ENCODE measurements around the gene TBKBP1.
A peak's percentile ranks its signal among the peaks of the same experiment; 100 is the strongest.
"Not testable (repeated sequence)": the region's sequence is repeated elsewhere in the genome, so short reads cannot be mapped to it uniquely, and the experiment has no call there.

Gene TBKBP1

DNA sequence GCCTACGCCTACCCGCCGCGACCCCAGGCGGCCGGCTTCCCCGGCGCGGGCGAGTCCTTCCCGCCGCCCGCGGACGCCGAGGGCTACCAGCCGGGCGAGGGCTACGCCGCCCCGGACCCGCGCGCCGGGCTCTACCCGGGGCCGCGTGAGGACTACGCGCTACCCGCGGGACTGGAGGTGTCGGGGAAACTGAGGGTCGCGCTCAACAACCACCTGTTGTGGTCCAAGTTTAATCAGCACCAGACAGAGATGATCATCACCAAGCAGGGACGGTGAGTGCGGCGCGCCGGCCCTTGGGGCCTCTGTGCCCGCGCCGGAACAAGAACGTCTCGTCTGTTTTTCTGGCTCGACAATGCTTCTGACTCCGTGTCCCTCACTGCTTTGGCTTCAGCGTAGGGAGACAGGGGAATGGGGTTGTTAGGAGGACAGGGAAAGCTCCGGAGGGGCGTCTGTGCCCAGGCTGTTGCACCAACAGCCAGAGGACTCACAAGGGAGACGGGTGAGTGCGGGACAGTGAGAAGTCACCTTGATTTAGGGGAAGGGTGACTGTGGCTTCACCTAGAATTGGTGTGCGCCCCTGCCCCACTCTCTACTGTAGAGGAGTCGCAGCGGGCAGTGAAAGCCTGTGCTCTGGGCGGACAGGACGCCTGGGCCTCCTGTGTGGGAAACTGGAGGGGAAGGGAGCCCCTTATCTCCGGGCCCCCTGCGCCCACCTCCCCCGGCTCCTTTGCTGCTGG, 39.9 kb downstream of the TBKBP1 start:
- DNase-seq, result no peak

- DNase-seq, result no peak
Observed at GRCh38 chr17:47735139-47735464, 41.1 kb downstream of the TBKBP1 start.

DNA sequence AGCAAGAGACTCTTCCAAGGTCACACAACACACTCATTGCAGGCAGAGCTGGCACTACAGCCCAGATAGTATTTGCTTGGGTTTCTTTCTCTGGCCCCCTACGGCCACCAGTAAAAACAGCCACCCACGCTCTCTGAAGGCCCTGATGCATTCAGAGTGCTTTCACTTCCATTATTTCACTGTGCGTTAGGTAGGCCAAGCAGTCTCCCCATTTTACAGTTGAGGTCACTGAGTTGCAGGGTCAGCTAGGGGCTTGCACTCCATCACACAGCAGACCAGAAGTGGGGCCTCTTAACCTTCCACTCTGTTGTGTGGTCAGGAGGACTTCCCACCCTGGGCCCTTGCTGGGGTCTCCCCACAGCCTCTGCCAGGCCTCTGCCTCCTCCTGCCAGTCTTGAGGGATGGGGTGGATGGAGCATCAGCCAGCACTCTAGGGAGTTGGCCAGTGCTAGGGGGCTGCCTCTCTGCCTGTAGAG, 41.6 kb downstream of the TBKBP1 start:
- no peak for DNase-seq

DNA sequence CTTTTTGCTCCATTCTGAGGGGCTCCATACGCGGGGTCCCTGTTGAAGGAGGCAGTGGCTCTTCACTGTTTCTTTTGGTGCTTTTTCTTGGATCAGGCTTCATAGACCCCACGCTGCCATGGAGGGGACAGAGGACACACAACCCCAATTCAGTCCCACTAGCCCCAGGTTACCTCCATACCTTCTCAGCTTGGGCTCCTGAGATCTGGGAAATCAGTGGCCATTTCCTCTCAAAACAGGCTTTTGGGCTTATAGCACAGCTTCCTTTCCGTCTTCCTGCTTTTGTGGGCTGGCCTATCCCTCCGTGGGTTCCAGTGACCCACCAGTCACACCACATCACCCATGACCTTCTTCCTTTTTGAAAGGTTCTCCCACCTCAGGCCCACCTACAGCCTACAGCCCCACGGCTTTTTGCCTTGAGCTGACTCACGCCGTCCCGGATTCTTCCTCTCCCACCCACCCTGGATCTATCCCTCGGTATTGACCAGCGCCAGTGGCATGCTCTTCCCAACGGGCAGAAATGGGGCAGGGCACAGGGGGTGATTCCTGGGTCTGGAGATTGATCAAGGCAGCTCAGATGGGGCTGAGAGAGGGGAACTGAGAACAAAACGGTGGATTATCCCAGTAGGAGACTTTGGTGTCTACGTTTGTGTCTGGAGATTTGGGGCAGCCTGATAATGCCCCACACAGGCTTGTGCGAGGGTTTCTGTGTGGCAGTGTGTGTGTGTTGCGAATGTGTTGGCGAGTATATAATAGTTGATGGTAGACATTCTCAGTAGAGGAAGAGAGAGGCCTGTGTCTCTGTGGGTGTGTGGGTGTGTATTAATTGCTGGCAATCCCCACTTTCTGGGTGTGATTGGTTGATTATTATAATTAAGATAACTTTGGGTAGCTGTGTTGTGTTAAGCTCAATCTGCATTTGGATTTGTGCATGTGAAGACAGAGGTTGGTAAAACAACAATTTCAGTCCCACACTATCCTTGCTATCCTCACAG, 42.8 kb downstream of the TBKBP1 start:
- DNase-seq, result no peak

DNA sequence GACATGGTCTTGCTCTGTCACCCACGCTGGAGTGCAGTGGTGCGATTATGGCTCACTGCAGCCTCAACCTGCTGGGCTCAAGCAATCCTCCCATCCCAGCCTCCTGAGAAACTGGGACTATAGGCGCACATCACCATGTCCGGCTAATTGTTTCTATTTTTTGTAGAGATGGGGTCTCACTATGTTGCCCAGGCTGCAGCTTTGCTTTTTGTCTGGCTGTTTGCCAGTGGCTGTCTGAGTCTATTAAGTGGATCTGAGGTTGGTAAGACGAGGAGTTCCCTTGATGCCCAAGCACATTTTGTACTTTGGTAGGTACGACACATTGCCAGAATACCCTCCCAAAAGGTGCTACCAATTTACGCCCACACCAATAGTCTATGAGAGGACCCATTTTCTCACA, 44.2 kb downstream of the TBKBP1 start:
- DNase-seq, result no peak

GRCh38 chr17:47739150-47739549, 45.2 kb downstream of the TBKBP1 start:
- no peak for DNase-seq

- DNase-seq, result not testable (repeated sequence)
Observed at GRCh38 chr17:47739945-47740344, 46.0 kb downstream of the TBKBP1 start.

DNA sequence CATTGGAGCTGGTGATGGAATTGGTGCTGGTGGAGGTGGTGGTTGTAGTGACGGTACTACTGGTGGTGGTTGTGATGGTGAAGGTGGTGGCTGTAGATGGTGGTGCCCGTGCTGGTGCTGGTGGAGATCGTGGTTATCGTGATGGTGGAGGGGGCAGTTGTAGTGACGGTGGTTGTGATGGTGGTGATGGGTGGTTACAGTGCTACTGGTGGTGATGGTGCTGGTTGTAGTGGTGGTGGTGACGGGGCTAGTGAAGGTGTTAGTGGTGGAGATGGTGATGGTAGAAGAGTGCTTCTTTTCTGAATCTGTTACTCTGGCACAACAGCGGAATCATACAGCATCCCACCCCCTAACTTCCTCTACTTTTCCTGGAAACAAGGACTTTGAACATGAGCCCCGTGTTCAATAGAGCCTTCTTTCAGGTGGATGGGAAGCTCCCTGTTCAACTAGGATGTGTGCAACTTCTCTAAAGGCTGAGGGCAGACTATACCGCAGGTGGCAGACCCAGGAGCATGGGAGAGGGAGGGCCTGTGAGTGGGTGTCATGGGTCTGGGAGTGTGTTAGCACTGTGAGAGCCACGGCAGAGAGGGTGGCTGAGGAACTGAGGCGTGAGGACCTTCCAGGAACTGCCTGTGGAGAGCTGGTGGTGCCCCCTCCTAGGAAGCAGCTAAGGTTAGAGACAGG, 47.3 kb downstream of the TBKBP1 start:
- DNase-seq, result no peak

GRCh38 chr17:47741793-47742145, 47.8 kb downstream of the TBKBP1 start:
- DNase-seq, result no peak

DNA sequence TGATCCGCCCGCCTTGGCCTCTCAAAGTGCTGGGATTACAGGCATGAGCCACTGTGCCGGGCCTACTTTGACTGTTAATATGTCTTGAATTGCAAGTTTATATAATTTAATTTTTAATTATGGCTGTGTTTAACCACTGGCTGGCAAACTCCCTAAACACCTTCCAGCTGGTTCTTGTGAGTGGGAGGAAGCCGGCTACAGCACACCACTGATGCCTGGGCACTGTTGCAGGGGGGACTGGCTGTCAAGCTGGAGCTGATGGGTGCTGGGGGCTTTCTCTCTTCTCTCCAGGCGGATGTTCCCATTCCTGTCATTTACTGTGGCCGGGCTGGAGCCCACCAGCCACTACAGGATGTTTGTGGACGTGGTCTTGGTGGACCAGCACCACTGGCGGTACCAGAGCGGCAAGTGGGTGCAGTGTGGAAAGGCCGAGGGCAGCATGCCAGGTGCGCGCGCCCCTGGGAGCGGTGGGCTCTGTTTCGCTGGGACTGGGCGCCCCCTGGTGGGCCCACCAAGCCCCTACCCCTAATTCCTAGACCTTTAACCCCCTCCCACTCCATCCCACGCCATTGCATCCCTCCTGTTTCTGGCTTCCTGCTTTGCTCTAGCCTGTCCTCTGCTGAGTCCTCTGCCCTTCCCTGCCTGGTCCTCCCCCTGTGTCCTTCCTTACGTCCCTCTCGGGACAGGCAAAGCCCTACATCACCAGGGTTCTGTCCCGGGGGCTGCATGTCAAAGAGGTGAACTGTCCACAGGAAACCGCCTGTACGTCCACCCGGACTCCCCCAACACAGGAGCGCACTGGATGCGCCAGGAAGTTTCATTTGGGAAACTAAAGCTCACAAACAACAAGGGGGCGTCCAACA, 48.6 kb downstream of the TBKBP1 start:
- DNase-seq, result peak; percentile 39

- no peak for DNase-seq
Observed at GRCh38 chr17:47744168-47745036, 50.4 kb downstream of the TBKBP1 start.

DNA sequence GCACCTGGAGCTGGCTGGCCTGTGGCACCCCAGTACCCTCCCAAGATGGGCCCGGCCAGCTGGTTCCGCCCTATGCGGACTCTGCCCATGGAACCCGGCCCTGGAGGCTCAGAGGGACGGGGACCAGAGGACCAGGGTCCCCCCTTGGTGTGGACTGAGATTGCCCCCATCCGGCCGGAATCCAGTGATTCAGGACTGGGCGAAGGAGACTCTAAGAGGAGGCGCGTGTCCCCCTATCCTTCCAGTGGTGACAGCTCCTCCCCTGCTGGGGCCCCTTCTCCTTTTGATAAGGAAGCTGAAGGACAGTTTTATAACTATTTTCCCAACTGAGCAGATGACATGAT, 51.0 kb downstream of the TBKBP1 start:
- no peak for DNase-seq

DNA sequence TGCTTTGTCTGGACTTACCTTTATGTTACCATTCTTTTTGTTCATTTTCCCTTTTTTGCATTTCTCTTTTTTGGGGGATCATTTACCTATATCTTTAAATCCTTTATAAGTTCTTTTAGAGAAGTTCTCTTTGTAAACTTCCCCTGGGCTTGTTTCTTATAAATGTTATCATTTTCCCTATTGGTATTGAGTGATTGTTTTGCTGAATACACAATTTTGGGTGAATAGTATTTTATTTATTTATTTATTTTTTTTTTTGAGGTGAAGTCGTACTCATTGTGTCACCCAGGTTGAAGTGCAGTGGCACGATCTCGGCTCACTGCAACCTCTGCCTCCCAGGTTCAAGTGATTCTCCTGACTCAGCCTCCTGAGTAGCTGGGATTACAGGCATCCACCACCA, 57.5 kb downstream of the TBKBP1 start:
- no peak for DNase-seq

GRCh38 chr17:47757386-47757785, 63.4 kb downstream of the TBKBP1 start:
- no peak for DNase-seq

DNA sequence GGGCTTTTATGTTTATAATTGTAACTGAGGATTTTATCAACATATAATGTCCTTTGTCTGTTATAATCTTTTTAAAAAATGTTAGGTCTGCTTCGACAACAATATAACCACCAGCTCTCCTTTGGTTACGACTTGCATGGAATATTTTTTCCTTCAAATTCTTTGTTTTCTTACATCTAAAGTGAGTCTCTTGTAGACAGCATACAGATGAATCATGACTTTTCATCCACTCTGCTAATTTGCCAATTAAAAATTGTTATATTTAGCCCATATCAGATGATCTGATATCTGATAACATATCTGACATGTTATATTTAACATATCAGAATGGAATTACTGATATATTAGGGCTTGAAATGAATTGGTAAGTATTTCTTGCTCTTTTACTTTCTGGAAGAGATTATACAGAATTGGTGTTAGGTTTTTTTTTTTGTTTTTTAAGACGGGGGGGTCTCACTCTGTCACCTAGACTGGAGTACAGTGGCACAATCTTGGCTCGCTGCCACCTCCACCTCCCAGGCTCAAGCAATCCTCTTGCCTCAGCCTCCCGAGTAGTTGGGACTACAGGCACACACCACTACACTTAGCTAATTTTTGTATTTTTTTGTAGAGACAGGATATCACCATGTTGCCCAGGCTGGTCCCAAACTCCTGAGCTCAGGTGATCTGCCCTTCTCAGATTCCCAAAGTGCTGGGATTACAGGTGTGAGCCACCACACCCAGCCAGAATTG, 66.6 kb downstream of the TBKBP1 start:
- DNase-seq, result no peak

Measured in T-helper 9 cell (primary cell).